ENCODE measurements around the gene FPGS. TPM values are rescaled to one million over a fixed set of nuclear protein-coding genes. Genes with fewer than 3 reads are reported as not detected.

FPGS gene
- total RNA-seq, 2 experiments from 2014 or later: 132 to 147 TPM

GRCh38 chr9:127790094-127790855 is 12.4 kb upstream of the FPGS start:
- intact Hi-C loops (cut with micrococcal nuclease; ENCODE audit: unreplicated experiment): no loop called here
- Histone ChIP-seq H2AFZ (ENCODE audit: low read length) (no peak overlapping the region), H4K20me1 (ENCODE audit: insufficient read depth, low read length) (peaks cover 36% of the 10 kb centered on the region), H3K9me3 (ENCODE audit: low read length) (no peaks in the 10 kb centered on the region), H3K4me2 (ENCODE audit: low read length) (no peak overlapping the region), H3K79me2 (ENCODE audit: insufficient read depth, low read depth, low read length) (peaks cover 46% of the 10 kb centered on the region), H3K36me3 (ENCODE audit: insufficient read depth, low read length) (peaks cover 88% of the 10 kb centered on the region), H3K4me1 (ENCODE audit: insufficient read depth, low read length, poor library complexity, severe bottlenecking) (peaks cover 23% of the 10 kb centered on the region), H3K9me2 (ENCODE audit: insufficient read depth, low read length) (no peaks in the 10 kb centered on the region), H3K27ac (ENCODE audit: low read depth, low read length, poor library complexity, severe bottlenecking) (no peak overlapping the region), H3K4me3 (ENCODE audit: low read depth, low read length, poor library complexity, severe bottlenecking) (no peak overlapping the region)
- ChIA-PET CTCF (ENCODE audit: unreplicated experiment) (no interaction called here), POLR2A (interaction anchor here (1.5 kb wide), 1 partner anchor 15 kb away, joined by 3 read pairs; no protein-coding TSS in a partner anchor)
- no peak for DNase-seq (ENCODE audit: low spot score)
- BruUV-seq (replicated peaks): no TSS peak
- TF ChIP-seq EZH2phosphoT487 (IDR thresholded peaks at IDR 0.05; ENCODE audit: borderline replicate concordance, low read depth, low read length): no peak
- TF ChIP-seq CTCF (conservative IDR thresholded peaks at IDR 0.05; ENCODE audit: low read length): no peak

- intact Hi-C loops (cut with micrococcal nuclease; ENCODE audit: unreplicated experiment): no loop called here
- no TSS peak for BruUV-seq (replicated peaks)
- ChIA-PET CTCF (ENCODE audit: unreplicated experiment) (no interaction called here), POLR2A (no interaction called here)
- Histone ChIP-seq H3K4me1 (ENCODE audit: insufficient read depth, low read length, poor library complexity, severe bottlenecking) (peaks cover 31% of the 10 kb centered on the region), H3K4me2 (ENCODE audit: low read length) (no peak overlapping the region), H3K36me3 (ENCODE audit: insufficient read depth, low read length) (peaks cover 86% of the 10 kb centered on the region), H2AFZ (ENCODE audit: low read length) (no peak overlapping the region), H4K20me1 (ENCODE audit: insufficient read depth, low read length) (peaks cover 36% of the 10 kb centered on the region), H3K9me2 (ENCODE audit: insufficient read depth, low read length) (no peaks in the 10 kb centered on the region), H3K79me2 (ENCODE audit: insufficient read depth, low read depth, low read length) (peaks cover 45% of the 10 kb centered on the region), H3K9me3 (ENCODE audit: low read length) (no peaks in the 10 kb centered on the region), H3K27ac (ENCODE audit: low read depth, low read length, poor library complexity, severe bottlenecking) (no peak overlapping the region), H3K4me3 (ENCODE audit: low read depth, low read length, poor library complexity, severe bottlenecking) (no peak overlapping the region)
- DNase-seq (ENCODE audit: low spot score): no peak
- TF ChIP-seq CTCF (conservative IDR thresholded peaks at IDR 0.05; ENCODE audit: low read length) (no peak), EZH2phosphoT487 (IDR thresholded peaks at IDR 0.05; ENCODE audit: borderline replicate concordance, low read depth, low read length) (no peak)
Observed at GRCh38 chr9:127791085-127791484, 11.6 kb upstream of the FPGS start.

GRCh38 chr9:127792417-127793031 is 10.2 kb upstream of the FPGS start:
- Histone ChIP-seq H3K4me1 (ENCODE audit: insufficient read depth, low read length, poor library complexity, severe bottlenecking) (peaks cover 39% of the 10 kb centered on the region), H3K27ac (ENCODE audit: low read depth, low read length, poor library complexity, severe bottlenecking) (peak overlapping the region; percentile 90), H3K4me2 (ENCODE audit: low read length) (no peak overlapping the region), H4K20me1 (ENCODE audit: insufficient read depth, low read length) (peaks cover 27% of the 10 kb centered on the region), H3K9me2 (ENCODE audit: insufficient read depth, low read length) (no peaks in the 10 kb centered on the region), H3K9me3 (ENCODE audit: low read length) (no peaks in the 10 kb centered on the region), H3K79me2 (ENCODE audit: insufficient read depth, low read depth, low read length) (peaks cover 31% of the 10 kb centered on the region), H2AFZ (ENCODE audit: low read length) (no peak overlapping the region), H3K4me3 (ENCODE audit: low read depth, low read length, poor library complexity, severe bottlenecking) (no peak overlapping the region), H3K36me3 (ENCODE audit: insufficient read depth, low read length) (peaks cover 72% of the 10 kb centered on the region)
- CTCF ChIA-PET (ENCODE audit: unreplicated experiment): interaction anchor here (1.1 kb wide), 1 partner anchor 129 kb away, joined by 4 read pairs; no protein-coding TSS in a partner anchor
- intact Hi-C loops (cut with micrococcal nuclease; ENCODE audit: unreplicated experiment): no loop called here
- TSS peak; percentile 18 for BruUV-seq (replicated peaks)
- no peak for DNase-seq (ENCODE audit: low spot score)
- TF ChIP-seq EZH2phosphoT487 (IDR thresholded peaks at IDR 0.05; ENCODE audit: borderline replicate concordance, low read depth, low read length) (no peak), CTCF (conservative IDR thresholded peaks at IDR 0.05; ENCODE audit: low read length) (no peak)
- POLR2A ChIA-PET: interaction anchor here (0.7 to 0.8 kb wide), 2 partner anchors 14 to 1965 kb away, joined by 3 to 4 read pairs; partner anchors contain the start of gene SH2D3C

All from OCI-LY7 (cell line).